Duodenal mucosa (tissue), 2 donors: ENCODE measurements around the gene SLX4IP.

Source experiments
- H3K27ac ChIP-seq: one replicate; pipeline ENCODE4 v1.7.0; 2013; ENCODE audit warnings: low read depth, low read length
- H3K27me3 ChIP-seq, 2 donors: one replicate each; pipeline ENCODE4 v1.7.0; 2013; ENCODE audit warnings: low read length in 2 of 2, control low read depth in 1 of 2; ENCODE audit not compliant: insufficient read depth in 2 of 2, control insufficient read depth in 1 of 2
- H3K36me3 ChIP-seq, 2 donors: one replicate each; pipeline ENCODE4 v1.7.0; 2013; ENCODE audit warnings: low read length in 2 of 2, control low read depth in 1 of 2; ENCODE audit not compliant: insufficient read depth in 2 of 2, control insufficient read depth in 1 of 2
- H3K4me1 ChIP-seq, 2 donors: one replicate each; pipeline ENCODE4 v1.7.0; 2013; ENCODE audit warnings: low read length in 2 of 2, control low read depth in 1 of 2; ENCODE audit not compliant: insufficient read depth in 2 of 2, control insufficient read depth in 1 of 2
- H3K4me3 ChIP-seq, 2 donors: one replicate each; pipeline ENCODE4 v1.7.0; 2013; ENCODE audit warnings: low read length in 2 of 2, low read depth in 1 of 2
- H3K9ac ChIP-seq, 2 donors: one replicate each; pipeline ENCODE4 v1.7.0; 2013; ENCODE audit warnings: low read length in 2 of 2, low read depth in 1 of 2
- H3K9me3 ChIP-seq, 2 donors: one replicate each; pipeline ENCODE4 v1.7.0; 2013; ENCODE audit warnings: low read length in 2 of 2, control low read depth in 1 of 2; ENCODE audit not compliant: control insufficient read depth in 1 of 2

SLX4IP gene

DNA sequence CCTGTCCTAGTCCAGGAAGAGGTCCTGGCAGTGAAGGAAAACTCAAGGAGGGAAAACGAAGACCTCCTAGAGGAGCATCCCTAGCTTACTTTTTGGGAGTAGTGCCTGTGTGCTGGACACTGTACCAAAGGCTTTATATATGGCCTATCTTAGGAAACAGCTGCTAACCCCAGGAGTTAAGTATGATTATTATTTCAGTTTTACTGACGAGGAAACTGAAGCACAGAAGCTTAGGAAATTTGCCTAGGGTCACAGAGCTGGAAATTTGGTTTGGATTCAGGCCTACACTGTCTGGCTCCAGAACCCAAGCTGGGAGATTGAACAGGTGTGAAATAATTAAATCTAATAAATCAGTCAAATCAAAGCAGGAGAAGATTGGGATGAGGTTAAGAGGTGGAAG is 78.0 kb downstream of the SLX4IP start:
- Histone ChIP-seq H3K36me3 (no peaks in the 10 kb centered on the region), H3K4me3 (no peak overlapping the region), H3K27me3 (no peaks in the 10 kb centered on the region), H3K9me3 (no peaks in the 10 kb centered on the region), H3K4me1 (peaks cover 12 to 15% of the 10 kb centered on the region in 2 donors), H3K9ac (no peak overlapping the region), H3K27ac (no peak overlapping the region)

DNA sequence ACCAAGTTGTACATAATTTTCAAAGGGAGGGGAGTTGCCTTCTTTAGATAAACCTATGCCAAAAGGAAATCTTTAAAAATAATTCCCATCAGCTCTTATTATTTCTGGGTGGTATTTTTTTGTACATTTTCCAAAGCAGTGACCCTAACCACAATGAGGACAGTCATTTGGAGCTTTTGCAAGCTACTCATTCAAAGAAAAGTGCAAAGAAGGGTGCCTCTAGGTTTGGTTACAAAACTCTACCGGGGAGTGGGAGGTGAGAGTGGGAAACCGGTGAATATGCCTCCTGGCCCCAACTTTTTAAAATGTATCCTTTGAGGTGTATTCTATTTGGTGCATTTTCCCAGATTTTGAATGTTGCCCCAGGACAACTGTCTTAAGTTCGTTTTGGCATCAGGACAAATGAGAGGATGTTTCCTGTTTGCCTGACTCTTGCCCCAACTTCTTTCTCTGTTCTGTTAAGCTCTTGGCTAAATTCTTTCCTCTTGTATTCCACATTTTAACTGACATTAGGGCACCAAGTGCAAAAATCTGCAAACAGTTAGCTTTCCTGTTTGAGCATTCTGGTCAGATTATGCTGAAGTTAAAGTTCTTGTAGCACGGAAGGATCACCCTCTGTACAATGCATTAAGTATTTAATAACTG is 78.9 kb downstream of the SLX4IP start:
- H3K9me3 ChIP-seq, result no peaks in the 10 kb centered on the region
- H3K36me3 ChIP-seq, result no peaks in the 10 kb centered on the region
- no peak overlapping the region for H3K9ac ChIP-seq
- no peaks in the 10 kb centered on the region for H3K27me3 ChIP-seq
- H3K27ac ChIP-seq, result no peak overlapping the region
- H3K4me3 ChIP-seq, result no peak overlapping the region
- H3K4me1 ChIP-seq, result peaks cover 6 to 12% of the 10 kb centered on the region in 2 donors

DNA sequence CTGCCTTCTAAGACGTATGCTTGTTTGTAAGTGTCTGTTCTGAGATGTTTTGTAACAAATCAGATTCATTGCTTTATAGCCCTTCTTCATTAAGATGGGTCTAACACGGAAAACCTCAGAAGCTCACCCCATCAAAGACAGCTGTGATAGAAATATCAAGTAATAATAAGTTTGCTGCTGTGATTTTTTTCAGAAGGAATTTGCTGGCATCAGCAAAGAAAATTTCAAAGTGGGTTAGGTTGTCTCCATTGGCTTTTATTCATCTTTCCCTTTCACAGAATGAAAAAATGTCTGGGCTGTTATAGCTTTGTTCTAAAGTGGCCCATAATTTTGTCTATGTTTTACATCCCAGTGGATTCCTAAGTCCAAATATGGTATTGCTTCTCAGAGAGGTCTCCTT is 81.4 kb downstream of the SLX4IP start:
- H3K27me3 ChIP-seq, result no peaks in the 10 kb centered on the region
- H3K4me1 ChIP-seq, result peaks cover under 1 to 9% of the 10 kb centered on the region in 2 donors
- no peak overlapping the region for H3K27ac ChIP-seq
- H3K36me3 ChIP-seq, result no peaks in the 10 kb centered on the region
- no peaks in the 10 kb centered on the region for H3K9me3 ChIP-seq
- no peak overlapping the region for H3K4me3 ChIP-seq
- H3K9ac ChIP-seq, result no peak overlapping the region

DNA sequence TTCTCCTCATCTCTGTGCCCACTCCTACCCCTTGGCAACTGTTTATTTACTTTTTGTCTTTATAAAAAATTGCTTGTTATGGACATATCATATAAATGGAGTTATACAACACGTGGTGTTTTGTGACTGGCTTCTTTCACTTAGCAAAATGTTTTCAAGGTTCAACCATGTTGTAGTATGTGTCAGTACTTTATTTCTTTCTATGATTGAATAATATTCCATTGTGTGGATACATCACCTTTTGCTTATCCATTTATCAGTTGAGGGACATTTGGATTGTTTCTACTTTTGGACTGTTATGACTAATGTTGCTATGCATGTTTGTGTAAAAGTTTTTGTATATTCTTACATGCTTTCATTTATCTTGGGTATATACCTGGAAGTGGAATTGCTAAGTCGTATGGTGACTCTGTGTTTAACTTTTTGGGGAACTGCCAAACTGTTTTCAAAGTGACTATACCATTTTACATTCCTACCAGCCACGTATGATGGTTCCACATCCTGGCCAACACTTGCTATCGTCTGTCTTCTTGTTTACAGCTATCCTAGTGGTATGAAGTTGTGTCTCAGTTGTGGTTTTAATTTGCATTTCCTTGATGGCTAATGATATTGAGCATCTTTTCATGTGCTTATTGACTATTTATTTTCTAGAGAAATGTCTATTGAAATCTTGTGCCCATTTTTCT is 84.4 kb downstream of the SLX4IP start:
- Histone ChIP-seq H3K4me3 (no peak overlapping the region), H3K9ac (no peak overlapping the region), H3K27ac (no peak overlapping the region), H3K4me1 (peaks cover 0 to 4% of the 10 kb centered on the region in 2 donors), H3K27me3 (no peaks in the 10 kb centered on the region), H3K9me3 (no peaks in the 10 kb centered on the region), H3K36me3 (no peaks in the 10 kb centered on the region)

DNA sequence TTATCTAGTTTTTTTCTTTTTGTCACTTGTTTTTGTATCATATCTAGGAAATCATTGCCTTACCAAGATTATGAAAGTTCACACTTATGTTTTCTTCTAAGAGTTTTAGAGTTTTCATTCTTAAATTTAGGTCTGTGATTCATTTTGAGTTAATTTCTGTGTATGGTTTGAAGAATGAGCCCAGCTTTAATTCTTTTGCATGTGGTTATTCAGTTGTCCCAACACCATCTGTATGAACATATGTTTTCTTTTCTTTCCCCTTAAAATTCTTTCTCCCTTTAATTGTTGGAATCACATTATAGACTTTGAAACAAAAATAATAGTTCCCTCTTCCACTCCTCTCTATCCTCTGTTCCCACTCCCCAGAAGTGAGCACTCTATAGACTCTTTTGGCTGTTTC is 85.4 kb downstream of the SLX4IP start:
- Histone ChIP-seq H3K27me3 (no peaks in the 10 kb centered on the region), H3K4me3 (no peak overlapping the region), H3K4me1 (peaks cover 0 to 4% of the 10 kb centered on the region in 2 donors), H3K27ac (no peak overlapping the region), H3K9ac (no peak overlapping the region), H3K9me3 (no peaks in the 10 kb centered on the region), H3K36me3 (no peaks in the 10 kb centered on the region)

DNA sequence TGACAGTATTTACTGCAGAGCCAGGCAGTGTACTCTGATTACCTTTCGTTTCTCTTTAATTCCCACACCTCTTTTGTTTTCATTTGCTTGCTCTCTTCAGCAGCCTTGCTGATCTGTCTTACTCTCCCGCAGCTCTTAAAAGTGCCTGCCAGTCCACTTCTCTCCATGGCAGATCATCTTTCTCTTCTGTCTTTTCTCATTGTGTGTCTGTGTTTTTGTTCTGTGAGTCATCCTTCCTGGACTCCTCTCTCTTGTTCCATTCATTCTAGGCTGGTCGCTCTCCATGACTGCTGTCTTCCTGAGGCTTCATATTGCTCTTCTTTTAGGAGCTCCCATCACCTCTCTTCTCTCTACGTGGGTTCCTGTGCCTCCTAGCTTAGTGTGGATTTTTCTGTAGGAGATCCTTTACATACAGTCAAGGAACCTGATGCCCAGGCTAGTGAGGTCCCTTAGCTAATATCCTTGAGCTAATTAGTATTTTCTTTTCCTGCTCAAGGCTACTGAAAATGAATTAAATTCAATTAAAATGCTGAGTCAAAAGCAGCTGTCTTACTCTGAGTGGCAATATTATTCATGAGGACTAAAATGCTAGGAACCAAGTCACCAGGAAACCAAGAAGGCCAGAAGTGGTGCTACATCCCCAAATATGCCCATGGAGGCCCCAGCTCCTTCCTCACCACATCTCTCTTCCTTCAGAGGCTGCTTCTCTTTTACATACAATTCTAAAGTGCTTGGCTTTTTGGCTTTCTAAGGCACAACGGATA is 86.1 kb downstream of the SLX4IP start:
- Histone ChIP-seq H3K9me3 (no peaks in the 10 kb centered on the region), H3K27ac (no peak overlapping the region), H3K9ac (no peak overlapping the region), H3K4me1 (peaks cover 0 to 4% of the 10 kb centered on the region in 2 donors), H3K27me3 (no peaks in the 10 kb centered on the region), H3K4me3 (no peak overlapping the region), H3K36me3 (no peaks in the 10 kb centered on the region)

DNA sequence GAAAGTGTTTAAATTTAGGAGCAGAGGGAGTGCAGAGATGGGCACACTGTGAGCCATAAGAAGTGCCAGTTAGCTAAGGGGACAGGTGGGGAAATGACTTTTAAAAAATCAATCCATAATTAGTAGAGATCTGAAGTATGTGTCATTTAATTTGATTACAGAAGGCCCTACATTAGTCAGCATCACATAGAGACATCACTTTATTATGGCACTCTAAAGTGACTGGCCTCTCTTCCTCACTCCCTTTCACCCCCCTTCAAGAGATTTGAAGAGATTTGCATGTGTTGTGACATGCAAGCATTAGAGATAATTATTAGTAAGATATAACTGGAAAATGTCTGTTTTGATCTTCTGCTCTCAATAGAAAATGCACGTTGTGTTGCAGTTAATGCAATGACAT is 86.7 kb downstream of the SLX4IP start:
- Histone ChIP-seq H3K9me3 (no peaks in the 10 kb centered on the region), H3K4me1 (peaks cover 0 to 4% of the 10 kb centered on the region in 2 donors), H3K4me3 (no peak overlapping the region), H3K36me3 (no peaks in the 10 kb centered on the region), H3K27me3 (no peaks in the 10 kb centered on the region), H3K9ac (no peak overlapping the region), H3K27ac (no peak overlapping the region)

DNA sequence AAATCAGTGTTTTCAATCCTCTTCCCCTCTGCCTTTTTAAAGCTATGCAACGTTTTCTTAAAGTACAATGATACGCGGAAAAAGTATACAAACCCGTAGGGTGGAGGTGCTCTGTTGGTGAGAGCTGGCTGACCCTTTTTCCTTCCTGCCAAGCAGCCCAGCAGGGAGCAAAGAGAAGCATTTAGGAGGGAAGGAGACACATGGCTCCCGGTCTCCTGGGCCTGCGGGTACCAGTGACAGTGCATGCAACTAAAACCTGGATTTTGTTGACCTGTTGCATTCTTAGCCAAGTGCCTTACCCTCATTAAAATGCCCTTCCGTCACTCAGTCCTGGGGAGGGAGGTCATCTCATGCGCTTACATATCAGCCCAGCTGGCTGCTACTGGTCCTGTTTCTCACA is 87.2 kb downstream of the SLX4IP start:
- Histone ChIP-seq H3K9ac (no peak overlapping the region), H3K27ac (no peak overlapping the region), H3K4me1 (peaks cover 0 to 4% of the 10 kb centered on the region in 2 donors), H3K9me3 (no peaks in the 10 kb centered on the region), H3K27me3 (no peaks in the 10 kb centered on the region), H3K4me3 (no peak overlapping the region), H3K36me3 (no peaks in the 10 kb centered on the region)

DNA sequence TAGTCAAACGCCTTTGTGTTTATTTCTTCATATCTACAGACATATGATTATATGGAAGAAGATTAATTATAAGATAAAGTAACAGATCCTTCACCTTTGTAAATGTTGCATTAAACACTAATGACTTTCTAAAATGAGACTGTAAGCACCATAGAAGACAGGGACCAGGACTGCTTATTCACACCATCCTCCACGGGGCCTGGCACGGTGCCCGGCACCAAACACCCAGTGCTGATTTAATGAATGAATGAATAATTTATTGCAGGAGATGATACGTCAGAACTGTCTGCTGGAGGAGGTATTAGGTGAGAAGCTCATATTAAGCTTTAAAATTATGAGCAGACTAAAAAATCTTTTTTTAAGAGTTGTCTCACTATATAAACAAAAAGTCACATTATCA is 88.3 kb downstream of the SLX4IP start:
- H3K4me1 ChIP-seq, result peaks cover 0 to 4% of the 10 kb centered on the region in 2 donors
- H3K4me3 ChIP-seq, result no peak overlapping the region
- H3K9ac ChIP-seq, result no peak overlapping the region
- H3K27me3 ChIP-seq, result no peaks in the 10 kb centered on the region
- no peak overlapping the region for H3K27ac ChIP-seq
- H3K36me3 ChIP-seq, result no peaks in the 10 kb centered on the region
- no peaks in the 10 kb centered on the region for H3K9me3 ChIP-seq

DNA sequence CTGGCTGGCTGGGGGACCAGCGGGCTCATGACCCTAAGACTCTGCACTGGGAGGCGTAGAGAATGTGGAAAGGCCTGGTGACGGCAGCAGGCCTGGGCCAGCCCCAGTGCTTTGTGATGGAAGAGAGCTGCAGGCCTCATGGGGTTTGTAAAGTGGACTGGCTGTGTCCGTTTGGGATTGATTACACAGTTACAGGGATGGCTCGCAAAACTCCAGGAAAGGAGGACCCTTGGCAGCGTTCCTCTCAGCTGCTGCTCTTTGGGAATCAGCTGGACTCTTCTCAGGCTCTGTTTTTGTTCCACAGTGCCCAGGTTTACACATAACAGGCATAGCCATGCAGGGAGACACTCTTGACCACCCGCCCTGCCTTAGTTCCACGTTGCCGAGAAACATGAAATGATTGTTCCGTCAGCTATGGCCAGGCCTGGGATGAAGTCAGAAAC is 89.0 kb downstream of the SLX4IP start:
- Histone ChIP-seq H3K4me3 (no peak overlapping the region), H3K9ac (no peak overlapping the region), H3K27me3 (no peaks in the 10 kb centered on the region), H3K9me3 (no peaks in the 10 kb centered on the region), H3K36me3 (no peaks in the 10 kb centered on the region), H3K4me1 (peaks cover 0 to 4% of the 10 kb centered on the region in 2 donors), H3K27ac (no peak overlapping the region)
